Karpas-422 (cell line): ENCODE data around the gene CRIP2. TPM values are rescaled to one million over a fixed set of nuclear protein-coding genes. Genes with fewer than 3 reads are reported as not detected.

Experiments
- DNase-seq: peaks from one replicate; pipeline ENCODE4 v3.0.0-alpha.2; 2015
- H2AFZ ChIP-seq: fragments of 200-600 bp; sonication (generic); 2 replicates; pipeline ENCODE4 v1.6.1; 2014; ENCODE audit warnings: antibody characterized with exemption, low read length, mixed read lengths
- H3K27ac ChIP-seq: fragments of 200-600 bp; sonication (generic); 2 replicates; pipeline ENCODE4 v1.5.1; 2014; ENCODE audit warnings: mild to moderate bottlenecking, low read length, moderate library complexity
- H3K27me3 ChIP-seq: fragments of 200-600 bp; sonication (generic); 2 replicates; pipeline ENCODE4 v1.6.1; 2014; ENCODE audit warnings: low read length, mixed read lengths
- H3K36me3 ChIP-seq: fragments of 200-600 bp; sonication (generic); 2 replicates; pipeline ENCODE4 v1.6.1; 2014; ENCODE audit warnings: low read length, mixed read lengths; ENCODE audit not compliant: insufficient read depth
- H3K4me1 ChIP-seq: fragments of 200-600 bp; sonication (generic); 2 replicates; pipeline ENCODE4 v1.6.1; 2014; ENCODE audit warnings: mild to moderate bottlenecking, low read length, mixed read lengths
- H3K4me2 ChIP-seq: fragments of 200-600 bp; sonication (generic); 2 replicates; pipeline ENCODE4 v1.6.1; 2014; ENCODE audit warnings: low read length, low read depth, mild to moderate bottlenecking; ENCODE audit not compliant: poor library complexity, severe bottlenecking
- H3K4me3 ChIP-seq: fragments of 200-600 bp; sonication (generic); 2 replicates; pipeline ENCODE4 v1.5.1; 2014; ENCODE audit warnings: mild to moderate bottlenecking, antibody characterized with exemption, low read length, mixed read lengths
- H3K79me2 ChIP-seq: fragments of 200-600 bp; sonication (generic); 2 replicates; pipeline ENCODE4 v1.6.1; 2014; ENCODE audit warnings: mild to moderate bottlenecking, low read length, mixed read lengths
- H3K9ac ChIP-seq: fragments of 200-600 bp; sonication (generic); 2 replicates; pipeline ENCODE4 v1.6.0; 2014; ENCODE audit warnings: low read length
- H3K9me2 ChIP-seq: fragments of 200-600 bp; sonication (generic), shearing (Covaris generic); replicated peaks from 2 replicates; pipeline ENCODE4 v1.6.0; 2014; ENCODE audit warnings: mild to moderate bottlenecking, low read length, moderate library complexity; ENCODE audit not compliant: insufficient read depth
- H3K9me3 ChIP-seq: fragments of 300-700, 200-600 bp; sonication (generic); 2 replicates; pipeline ENCODE4 v1.6.1; 2014; ENCODE audit warnings: low read length, mixed read lengths
- H4K20me1 ChIP-seq: fragments of 200-600 bp; sonication (generic); 2 replicates; pipeline ENCODE4 v1.6.1; 2014; ENCODE audit warnings: mild to moderate bottlenecking, antibody characterized with exemption, low read length, low read depth; ENCODE audit not compliant: insufficient read depth
- total RNA-seq: library from RNA; depleted of rRNA; stranded (reverse); fragments of >200 nt; shearing (Covaris generic); gene quantifications from 2 replicates; pipeline ENCODE4 v1.2.3, GENCODE V29; 2014; ENCODE audit warnings: low replicate concordance

CRIP2 gene
- total RNA-seq, 1 experiment from 2014 or later = 0.45 TPM

GRCh38 chr14:105446971-105447370 is 27.6 kb upstream of the CRIP2 start:
- Histone ChIP-seq H3K36me3 (peaks cover 31% of the 10 kb centered on the region), H3K4me3 (no peak overlapping the region), H3K4me2 (no peak overlapping the region), H4K20me1 (peaks cover 42% of the 10 kb centered on the region), H3K79me2 (peaks cover 11% of the 10 kb centered on the region), H3K4me1 (0 out of 2 replicates have a peak, but pooled peaks cover 3% of the 10 kb centered on the region), H3K9ac (no peak overlapping the region), H3K9me2 (no peaks in the 10 kb centered on the region), H3K9me3 (no peaks in the 10 kb centered on the region), H3K27ac (no peak overlapping the region), H3K27me3 (no peaks in the 10 kb centered on the region), H2AFZ (no peak overlapping the region)
- DNase-seq = no peak

GRCh38 chr14:105447651-105448640 is 26.7 kb upstream of the CRIP2 start:
- H3K36me3 ChIP-seq = peaks cover 34% of the 10 kb centered on the region
- peak overlapping the region; percentile 33; the same call in 1 of the 2 replicates for H3K9ac ChIP-seq
- no peak overlapping the region for H3K27ac ChIP-seq
- H3K4me1 ChIP-seq = 0 out of 2 replicates have a peak, but pooled peaks cover 3% of the 10 kb centered on the region
- peaks cover 41% of the 10 kb centered on the region for H4K20me1 ChIP-seq
- H3K9me2 ChIP-seq = no peaks in the 10 kb centered on the region
- no peak overlapping the region for H3K4me3 ChIP-seq
- H2AFZ ChIP-seq = no peak overlapping the region
- H3K4me2 ChIP-seq = no peak overlapping the region
- DNase-seq = no peak
- no peaks in the 10 kb centered on the region for H3K9me3 ChIP-seq
- no peaks in the 10 kb centered on the region for H3K27me3 ChIP-seq
- peaks cover 11% of the 10 kb centered on the region for H3K79me2 ChIP-seq

DNA sequence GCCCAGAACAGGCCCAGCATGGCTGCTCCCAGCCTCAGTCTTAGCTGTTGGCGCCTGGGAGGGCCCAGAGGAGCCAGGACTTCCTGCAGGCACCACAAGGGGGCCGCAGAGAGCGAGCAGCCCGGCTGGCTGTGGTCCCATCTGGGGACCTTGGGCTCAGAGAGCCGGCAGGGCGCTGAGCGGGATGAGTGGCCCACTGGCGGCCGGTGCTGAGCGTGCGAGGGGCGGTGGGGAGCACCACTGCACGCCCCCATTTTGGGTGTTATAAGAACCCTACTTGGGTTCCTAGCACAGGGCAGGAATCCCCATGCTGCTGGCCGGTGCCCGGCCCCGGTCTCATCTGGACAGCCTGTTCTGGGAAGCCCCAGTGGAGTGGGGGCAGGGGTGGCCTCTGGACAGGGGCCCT is 25.9 kb upstream of the CRIP2 start:
- DNase-seq = peak; percentile 94
- Histone ChIP-seq H3K27me3 (no peaks in the 10 kb centered on the region), H3K9ac (peak overlapping the region; percentile 33; the same call in 1 of the 2 replicates), H3K4me2 (no peak overlapping the region), H3K4me1 (0 out of 2 replicates have a peak, but pooled peaks cover 3% of the 10 kb centered on the region), H3K9me2 (no peaks in the 10 kb centered on the region), H2AFZ (no peak overlapping the region), H3K79me2 (peaks cover 11% of the 10 kb centered on the region), H4K20me1 (peaks cover 41% of the 10 kb centered on the region), H3K36me3 (peaks cover 35% of the 10 kb centered on the region), H3K27ac (no peak overlapping the region), H3K4me3 (no peak overlapping the region), H3K9me3 (no peaks in the 10 kb centered on the region)

- no peaks in the 10 kb centered on the region for H3K9me2 ChIP-seq
- no peak overlapping the region for H3K9ac ChIP-seq
- peaks cover 41% of the 10 kb centered on the region for H4K20me1 ChIP-seq
- H3K79me2 ChIP-seq = peaks cover 11% of the 10 kb centered on the region
- no peak overlapping the region for H3K27ac ChIP-seq
- no peak overlapping the region for H3K4me2 ChIP-seq
- peaks cover 39% of the 10 kb centered on the region for H3K36me3 ChIP-seq
- H3K27me3 ChIP-seq = no peaks in the 10 kb centered on the region
- DNase-seq = no peak
- no peak overlapping the region for H2AFZ ChIP-seq
- no peak overlapping the region for H3K4me3 ChIP-seq
- H3K4me1 ChIP-seq = 0 out of 2 replicates have a peak, but pooled peaks cover 3% of the 10 kb centered on the region
- no peaks in the 10 kb centered on the region for H3K9me3 ChIP-seq
Observed at GRCh38 chr14:105449276-105450122, 25.1 kb upstream of the CRIP2 start.

GRCh38 chr14:105450123-105450505 is 24.5 kb upstream of the CRIP2 start:
- Histone ChIP-seq H3K9me2 (no peaks in the 10 kb centered on the region), H3K9me3 (no peaks in the 10 kb centered on the region), H3K4me2 (no peak overlapping the region), H4K20me1 (peaks cover 41% of the 10 kb centered on the region), H3K79me2 (peaks cover 11% of the 10 kb centered on the region), H2AFZ (no peak overlapping the region), H3K9ac (no peak overlapping the region), H3K27ac (no peak overlapping the region), H3K27me3 (no peaks in the 10 kb centered on the region), H3K4me1 (0 out of 2 replicates have a peak, but pooled peaks cover 3% of the 10 kb centered on the region), H3K4me3 (no peak overlapping the region), H3K36me3 (peaks cover 39% of the 10 kb centered on the region)
- DNase-seq = no peak

DNA sequence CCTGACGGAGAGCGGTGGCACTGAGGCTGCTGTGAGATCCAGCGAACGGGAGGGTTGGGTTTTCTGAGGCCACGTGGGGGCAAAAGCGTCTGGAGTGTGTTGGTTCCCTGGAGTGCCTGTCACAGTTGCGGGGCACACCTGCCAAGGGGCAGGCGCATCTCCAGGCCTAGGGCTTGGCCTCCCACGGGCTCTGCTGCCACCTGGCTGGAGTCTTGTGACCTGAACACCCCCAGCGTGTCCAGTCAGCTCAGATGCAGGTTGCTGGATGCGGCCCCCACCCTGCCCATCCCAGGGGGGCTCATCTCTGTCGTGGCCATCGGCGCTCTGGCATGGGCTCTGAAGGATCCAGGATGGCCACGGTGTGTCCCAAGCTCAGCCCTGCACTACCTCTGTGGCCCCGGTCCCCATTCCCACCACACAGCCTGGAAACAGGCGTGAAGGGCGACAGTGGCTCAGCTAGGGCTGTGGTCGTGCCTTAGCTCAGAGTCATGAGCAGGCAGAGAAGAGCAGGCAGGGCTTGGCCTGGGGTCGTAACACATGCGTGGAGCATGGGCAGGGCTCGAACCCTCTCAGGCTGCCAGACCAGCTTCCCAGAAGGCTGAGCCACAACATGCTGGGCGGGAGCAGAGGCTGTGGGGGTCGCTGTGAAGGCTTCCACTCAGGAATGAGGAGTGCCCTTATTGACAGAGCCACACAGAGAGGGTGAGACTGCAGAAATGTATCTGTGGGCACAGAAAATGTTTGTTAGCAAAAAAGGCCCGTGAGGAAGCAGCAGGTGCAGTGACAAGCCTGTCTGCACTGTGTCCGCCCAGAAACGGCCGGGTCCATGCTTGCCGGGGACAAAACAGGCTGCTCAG is 23.5 kb upstream of the CRIP2 start:
- Histone ChIP-seq H4K20me1 (peaks cover 49% of the 10 kb centered on the region), H3K9me2 (no peaks in the 10 kb centered on the region), H3K79me2 (peaks cover 11% of the 10 kb centered on the region), H3K36me3 (peaks cover 39% of the 10 kb centered on the region), H3K4me1 (0 out of 2 replicates have a peak, but pooled peaks cover 3% of the 10 kb centered on the region), H3K9ac (no peak overlapping the region), H3K9me3 (no peaks in the 10 kb centered on the region), H3K4me3 (no peak overlapping the region), H3K27ac (no peak overlapping the region), H3K27me3 (no peaks in the 10 kb centered on the region), H3K4me2 (no peak overlapping the region), H2AFZ (no peak overlapping the region)
- no peak for DNase-seq

DNA sequence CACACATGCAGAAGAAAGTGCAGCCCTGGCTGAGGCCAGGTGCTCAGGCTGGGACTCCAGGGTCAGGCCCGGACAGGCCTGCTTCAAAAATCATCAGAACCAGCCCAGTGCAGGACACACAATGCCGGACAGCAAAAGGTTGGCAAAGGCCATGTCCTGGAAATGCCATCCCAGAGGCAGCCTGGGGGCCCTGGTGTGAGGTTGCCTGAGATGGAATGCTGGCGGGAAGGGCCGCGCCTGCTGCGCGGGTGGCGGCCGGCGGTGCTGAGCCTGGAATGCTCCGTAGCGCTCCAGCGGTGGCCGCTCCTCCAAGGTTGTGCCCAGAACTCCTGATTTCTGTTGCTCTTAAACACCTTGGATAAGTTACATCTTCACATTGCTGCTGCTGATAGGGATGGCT is 21.7 kb upstream of the CRIP2 start:
- Histone ChIP-seq H3K9me2 (no peaks in the 10 kb centered on the region), H4K20me1 (peaks cover 47% of the 10 kb centered on the region), H3K9ac (no peak overlapping the region), H3K79me2 (peaks cover 11% of the 10 kb centered on the region), H3K4me3 (no peak overlapping the region), H3K27ac (no peak overlapping the region), H3K9me3 (no peaks in the 10 kb centered on the region), H3K36me3 (peaks cover 43% of the 10 kb centered on the region), H3K4me1 (0 out of 2 replicates have a peak, but pooled peaks cover 3% of the 10 kb centered on the region), H3K27me3 (no peaks in the 10 kb centered on the region), H2AFZ (no peak overlapping the region), H3K4me2 (no peak overlapping the region)
- no peak for DNase-seq
